ENCODE data around the gene WFDC13. TPM values are rescaled to one million over a fixed set of nuclear protein-coding genes. Genes with fewer than 3 reads are reported as not detected.

WFDC13 gene
- total RNA-seq (2022; extraction: Qiagen RNA extraction), result not detected in 5 replicates

GRCh38 chr20:45701873-45702272 lies at the start of gene WFDC13:
Gene WFDC13, plus strand, starts transcription at chr20:45702038. Its CDS starts 86 bp downstream, at chr20:45702124.

GRCh38 chr20:45670139-45670538 lies 31.7 kb upstream of the WFDC13 start, which contains the start of gene WFDC11:
Gene WFDC11, minus strand, starts transcription at chr20:45670239. Its CDS starts 19,639 bp downstream, at chr20:45650600.

GRCh38 chr20:45704969-45705637 lies 3.3 kb downstream of the WFDC13 start, which contains the start of gene WFDC10B:
Gene WFDC10B, minus strand, starts transcription at chr20:45705019. Its CDS starts 19,027 bp downstream, at chr20:45685992.

GRCh38 chr20:45722047-45722446 lies 20.2 kb downstream of the WFDC13 start, which contains the start of gene SPINT4:
Gene SPINT4, plus strand, starts transcription at chr20:45722347. Its CDS starts 21 bp downstream, at chr20:45722368.

Other genes starting within 250 kb of the WFDC13 start
- gene WFDC2, start 232.3 kb upstream of the WFDC13 start, total RNA-seq (2022; extraction: Qiagen RNA extraction), result not detected in 5 replicates
- not detected in 5 replicates for gene SPINT3, start 186.4 kb upstream of the WFDC13 start, total RNA-seq (2022; extraction: Qiagen RNA extraction)
- not detected in 5 replicates for gene WFDC6, start 162.6 kb upstream of the WFDC13 start, total RNA-seq (2022; extraction: Qiagen RNA extraction)
- gene EPPIN, start 154.6 kb upstream of the WFDC13 start, total RNA-seq (2022; extraction: Qiagen RNA extraction), result not detected in 5 replicates
- gene WFDC8, start 122.8 kb upstream of the WFDC13 start, total RNA-seq (2022; extraction: Qiagen RNA extraction), result not detected in 5 replicates
- not detected in 5 replicates for gene WFDC10A, start 72.3 kb upstream of the WFDC13 start, total RNA-seq (2022; extraction: Qiagen RNA extraction)
- not detected in 5 replicates for gene WFDC9, start 70.8 kb upstream of the WFDC13 start, total RNA-seq (2022; extraction: Qiagen RNA extraction)
- not detected in 5 replicates for gene WFDC11, start 31.8 kb upstream of the WFDC13 start, total RNA-seq (2022; extraction: Qiagen RNA extraction)
- not detected in 5 replicates for gene WFDC10B, start 3.0 kb downstream of the WFDC13 start, total RNA-seq (2022; extraction: Qiagen RNA extraction)
- not detected in 5 replicates for gene SPINT4, start 20.3 kb downstream of the WFDC13 start, total RNA-seq (2022; extraction: Qiagen RNA extraction)
- 0.44 TPM in 1 of 5 replicates, not detected in the others for gene WFDC3, start 89.8 kb downstream of the WFDC13 start, total RNA-seq (2022; extraction: Qiagen RNA extraction)
- 32.1 to 37.5 TPM (median 35.7 TPM) in 5 replicates for gene DNTTIP1, start 89.9 kb downstream of the WFDC13 start, total RNA-seq (2022; extraction: Qiagen RNA extraction)
- gene UBE2C, start 110.6 kb downstream of the WFDC13 start, total RNA-seq (2022; extraction: Qiagen RNA extraction), result 215 to 248 TPM (median 240 TPM) in 5 replicates
- 0.28 TPM in 1 of 5 replicates, not detected in the others for gene TNNC2, start 125.3 kb downstream of the WFDC13 start, total RNA-seq (2022; extraction: Qiagen RNA extraction)
- 7.8 to 11.6 TPM (median 10.7 TPM) in 5 replicates for gene SNX21, start 131.8 kb downstream of the WFDC13 start, total RNA-seq (2022; extraction: Qiagen RNA extraction)
- gene ACOT8, start 155.4 kb downstream of the WFDC13 start, total RNA-seq (2022; extraction: Qiagen RNA extraction), result 14.5 to 20.5 TPM (median 19.7 TPM) in 5 replicates
- 1.3 to 1.9 TPM (median 1.7 TPM) in 5 replicates for gene ZSWIM3, start 155.6 kb downstream of the WFDC13 start, total RNA-seq (2022; extraction: Qiagen RNA extraction)
- gene ZSWIM1, start 179.2 kb downstream of the WFDC13 start, total RNA-seq (2022; extraction: Qiagen RNA extraction), result 4.8 to 5.9 TPM (median 5.8 TPM) in 5 replicates
- 0.19 to 0.53 TPM (median 0.40 TPM) in 3 of 5 replicates, not detected in the others for gene SPATA25, start 185.6 kb downstream of the WFDC13 start, total RNA-seq (2022; extraction: Qiagen RNA extraction)
- gene NEURL2, start 189.2 kb downstream of the WFDC13 start, total RNA-seq (2022; extraction: Qiagen RNA extraction), result 0.61 to 1.7 TPM (median 0.94 TPM) in 5 replicates
- 94.8 to 123 TPM (median 110 TPM) in 5 replicates for gene CTSA, start 189.3 kb downstream of the WFDC13 start, total RNA-seq (2022; extraction: Qiagen RNA extraction)
- 1.6 to 2.0 TPM (median 1.8 TPM) in 5 replicates for gene PLTP, start 210.1 kb downstream of the WFDC13 start, total RNA-seq (2022; extraction: Qiagen RNA extraction)
- 27.8 to 35.7 TPM (median 33.3 TPM) in 5 replicates for gene PCIF1, start 232.6 kb downstream of the WFDC13 start, total RNA-seq (2022; extraction: Qiagen RNA extraction)

All from A549 treated with Mapracorat at 1 μM for 4 hours (cell line).